Retina (tissue), 1 donor: ENCODE data around the gene GORASP1.

ENCODE experiments used
- DNase-seq: peaks from one replicate; pipeline ENCODE4 v3.0.0-alpha.2; 2016

Gene GORASP1

GRCh38 chr3:39101022-39101689, 6.3 kb downstream of the GORASP1 start:
- DNase-seq = no peak

DNA sequence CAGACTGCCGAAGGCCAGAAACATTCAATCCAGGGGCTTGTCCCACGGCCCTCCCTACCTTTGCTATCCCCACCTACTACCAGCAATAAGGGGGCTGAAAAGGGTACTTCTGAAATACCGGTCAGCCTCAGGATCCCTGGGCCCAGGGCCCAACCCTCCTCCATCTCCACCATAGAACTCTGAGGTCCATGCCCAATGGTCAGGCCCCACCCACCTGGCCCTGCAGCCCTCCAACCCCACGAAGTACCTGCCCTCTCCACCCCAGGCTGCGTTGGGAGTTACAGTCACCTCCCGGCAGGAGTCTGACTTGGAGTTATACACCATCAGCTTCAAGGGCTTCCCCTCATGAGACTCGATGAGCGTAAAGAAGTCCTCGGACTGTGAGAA, 6.9 kb downstream of the GORASP1 start:
- no peak for DNase-seq

DNA sequence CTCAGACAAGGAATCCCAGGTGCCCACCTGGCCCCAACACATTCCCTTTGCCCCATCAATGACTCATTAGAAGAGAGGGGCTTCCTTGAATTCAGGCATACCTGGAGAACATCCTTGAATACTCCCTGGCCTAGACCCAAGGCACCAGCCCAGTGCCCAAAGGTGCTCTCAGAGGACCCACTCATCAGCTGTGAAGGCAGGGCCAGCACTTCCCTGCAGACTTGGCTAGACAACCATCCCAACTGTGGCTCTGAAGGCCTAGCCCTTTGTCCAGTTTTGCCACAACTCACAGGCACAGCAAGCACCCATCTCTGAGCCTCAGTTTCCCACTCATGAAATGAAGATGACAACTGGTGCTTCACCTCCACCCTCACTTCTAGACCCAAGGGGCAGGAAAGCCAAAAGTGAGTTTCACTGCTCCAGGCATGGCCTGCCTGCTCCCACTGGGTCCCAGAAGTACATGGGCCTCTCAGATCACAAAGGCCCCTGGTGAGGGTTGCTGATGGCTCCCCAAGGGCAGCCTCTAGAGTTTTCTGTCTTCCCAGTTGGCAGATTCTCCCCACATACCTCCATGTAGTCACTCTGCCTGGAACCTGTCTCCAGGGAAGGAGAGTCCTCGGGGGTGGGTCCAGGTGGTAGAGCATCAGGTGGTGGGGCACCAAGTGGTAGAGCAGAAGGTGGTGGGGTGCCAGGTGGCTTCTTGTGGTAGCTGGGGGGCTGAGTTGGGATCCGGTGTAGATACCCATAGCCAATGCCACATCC, 7.5 kb downstream of the GORASP1 start:
- no peak for DNase-seq

DNA sequence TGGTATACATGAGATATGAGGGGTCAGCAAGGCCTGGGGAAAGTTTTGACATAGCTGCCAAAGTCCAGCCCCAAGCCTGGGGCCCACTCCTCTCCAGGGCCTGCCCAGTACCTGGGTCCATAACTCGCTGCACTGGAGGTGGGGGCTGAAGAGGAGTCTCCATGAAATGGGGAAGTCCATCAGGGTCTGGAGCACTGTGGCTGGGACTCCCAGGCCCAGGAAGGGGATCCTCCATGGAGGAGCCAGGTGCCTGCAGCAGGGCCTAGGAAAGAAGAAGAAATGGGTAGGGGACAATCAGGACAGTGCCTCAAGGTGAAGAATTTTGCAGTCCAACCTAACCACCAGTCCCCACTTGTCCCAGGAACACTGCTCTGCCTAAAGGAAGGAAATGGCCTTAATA, 8.2 kb downstream of the GORASP1 start:
- no peak for DNase-seq

DNA sequence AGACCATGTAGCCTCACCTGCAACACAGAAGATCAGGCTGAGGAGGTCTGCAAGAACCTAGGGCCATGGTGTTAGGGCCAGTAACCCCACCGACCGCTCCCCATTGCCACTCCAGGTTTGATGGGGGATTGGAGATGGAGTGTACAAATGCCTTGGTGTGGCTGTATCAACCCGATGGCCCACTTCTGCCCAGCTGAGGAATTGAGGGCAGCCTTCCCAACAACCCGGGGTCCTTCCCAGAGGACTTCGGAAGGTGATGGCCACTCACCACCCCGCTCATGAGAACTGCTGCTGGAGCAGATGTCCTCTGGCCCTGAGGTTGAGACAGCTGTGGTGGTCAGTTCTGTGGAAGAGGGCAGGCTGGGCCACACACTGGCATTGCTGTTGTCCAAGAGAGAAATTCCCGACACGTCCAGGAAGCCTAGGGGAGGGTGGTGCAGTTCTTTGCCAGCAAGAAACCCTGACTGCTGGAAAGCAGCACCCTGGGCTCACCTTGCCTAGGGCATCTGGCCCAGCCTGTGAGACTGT, 8.9 kb downstream of the GORASP1 start:
- DNase-seq = no peak

DNA sequence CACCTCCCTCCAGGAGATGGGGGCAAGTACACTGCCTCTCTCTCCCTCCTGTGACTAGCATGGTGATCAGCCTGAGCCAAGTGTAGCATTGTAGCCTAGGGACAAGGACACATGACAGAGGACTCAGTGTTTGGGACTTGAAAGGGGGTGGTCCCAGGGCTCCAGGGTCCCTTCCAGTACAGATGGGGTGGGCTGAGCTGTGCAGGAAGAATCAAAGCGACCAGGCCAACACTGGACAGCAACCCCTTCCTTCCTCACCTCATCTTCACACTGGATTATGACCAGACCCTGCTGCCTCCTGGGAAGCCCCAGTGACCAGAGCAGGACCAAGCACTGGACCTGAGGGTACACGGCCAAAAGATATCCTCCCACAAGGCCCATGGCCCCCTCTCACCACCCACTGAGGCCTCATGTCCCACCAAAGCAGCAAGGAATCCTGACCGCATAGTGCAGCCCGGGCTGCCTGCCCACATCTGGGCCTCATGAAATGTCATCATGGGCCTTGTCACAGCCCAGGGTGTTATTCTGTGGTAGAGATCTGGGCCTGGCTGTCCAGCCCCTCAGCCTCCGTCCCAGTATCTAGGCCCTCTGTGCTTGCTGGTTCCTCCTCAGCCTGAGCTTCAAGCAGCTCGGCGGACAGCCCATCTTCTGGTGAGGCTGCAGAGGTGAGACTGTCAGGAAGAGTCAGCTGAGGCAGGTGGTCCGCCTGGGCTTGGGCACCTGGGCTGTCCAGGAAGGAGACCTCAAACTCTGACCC, 9.5 kb downstream of the GORASP1 start:
- no peak for DNase-seq

GRCh38 chr3:39096775-39097174, 10.7 kb downstream of the GORASP1 start:
- no peak for DNase-seq

- DNase-seq = no peak
Observed at GRCh38 chr3:39095778-39096177, 11.6 kb downstream of the GORASP1 start.

- DNase-seq = no peak
Observed at GRCh38 chr3:39094851-39095677, 12.4 kb downstream of the GORASP1 start.

DNA sequence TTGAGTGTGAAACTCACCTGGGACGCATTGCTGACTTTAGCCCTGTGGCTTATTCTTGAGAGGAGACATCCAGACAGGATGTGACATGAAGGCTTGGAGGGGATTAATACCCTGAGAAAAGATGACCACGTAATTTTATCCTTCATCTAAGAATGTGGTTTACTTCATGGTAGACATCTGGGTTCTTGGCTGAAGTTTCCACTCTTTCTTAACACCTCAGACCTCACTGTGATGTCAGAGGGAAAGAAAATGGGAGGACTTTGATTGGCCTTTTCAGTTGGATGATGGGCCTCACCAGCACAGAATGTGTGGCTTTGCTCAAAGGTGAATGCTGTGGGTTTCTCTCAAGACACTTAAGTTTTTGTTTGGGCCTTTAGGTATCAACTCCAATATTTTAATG, 16.5 kb downstream of the GORASP1 start:
- DNase-seq = no peak

- DNase-seq = no peak
Observed at GRCh38 chr3:39088889-39089288, 18.5 kb downstream of the GORASP1 start.

DNA sequence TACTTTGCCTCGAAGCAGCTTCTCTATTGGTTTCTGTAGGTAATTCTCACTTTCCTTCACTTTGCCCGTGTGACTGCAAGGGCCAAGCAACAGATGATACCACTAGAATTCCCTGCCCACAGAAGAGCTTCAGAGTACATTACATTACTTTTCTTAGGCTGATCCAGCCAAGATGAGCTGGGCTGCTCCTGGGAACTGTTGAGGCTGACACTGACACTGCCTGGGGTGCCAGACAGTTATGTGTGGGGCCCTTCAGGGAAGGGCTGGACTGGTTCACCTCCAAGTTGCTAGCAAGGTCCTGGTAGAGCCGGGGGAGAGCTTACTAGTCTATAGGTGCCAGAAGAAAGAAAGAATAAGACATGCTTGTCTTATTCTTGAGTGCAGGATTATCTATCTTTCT, 19.0 kb downstream of the GORASP1 start:
- no peak for DNase-seq

- DNase-seq = no peak
Observed at GRCh38 chr3:39086144-39086543, 21.3 kb downstream of the GORASP1 start.

DNA sequence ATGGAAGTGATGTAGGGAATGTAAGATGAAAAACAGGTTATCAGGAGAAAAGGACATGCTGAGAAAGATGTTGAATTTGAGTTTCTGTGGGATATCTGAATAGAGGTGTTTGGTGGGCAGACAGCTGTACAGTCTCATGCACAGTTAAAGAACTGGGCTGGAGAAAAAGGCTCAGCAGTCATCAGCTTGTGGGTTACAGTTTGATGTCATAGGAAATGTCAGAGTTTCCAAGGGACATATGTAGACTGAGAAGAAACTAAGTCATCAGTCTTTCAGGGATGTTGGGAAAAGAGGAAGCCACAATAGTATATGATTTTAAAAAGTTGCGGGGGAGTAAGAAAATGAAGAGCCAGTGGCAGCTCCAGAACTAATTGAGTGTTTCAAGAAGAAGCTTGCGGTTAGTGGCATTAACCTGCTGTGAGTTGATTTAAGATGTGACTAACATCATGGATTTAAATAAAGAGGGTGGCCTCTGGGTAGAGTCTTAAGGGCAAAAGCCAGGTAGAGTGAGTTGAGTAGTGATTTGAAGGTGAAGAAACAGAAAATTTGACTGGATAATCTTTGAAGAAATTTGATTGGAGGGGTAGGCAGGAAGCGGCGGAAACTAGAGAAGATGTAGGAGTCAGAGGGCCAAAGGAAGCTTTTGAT, 24.6 kb downstream of the GORASP1 start:
- DNase-seq = no peak

GRCh38 chr3:39080026-39080425, 27.4 kb downstream of the GORASP1 start:
- DNase-seq = no peak

DNA sequence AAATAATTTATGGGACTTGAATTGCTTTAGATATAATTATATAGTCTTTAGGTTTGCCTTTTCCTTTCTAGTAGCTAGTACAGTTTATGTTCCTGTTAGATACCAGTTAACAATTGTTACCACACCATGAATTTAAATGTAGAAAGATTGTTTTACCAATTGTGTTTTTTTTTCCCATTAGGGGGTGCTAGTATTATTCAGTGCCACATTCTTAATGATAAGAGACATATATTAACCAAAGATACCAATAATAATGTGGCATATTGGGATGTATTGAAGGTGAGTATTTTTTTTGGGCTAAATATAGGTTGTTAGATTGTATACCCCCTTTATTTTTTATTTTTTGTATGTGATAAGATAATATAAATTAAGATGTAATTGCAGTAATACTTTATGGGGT, 27.9 kb downstream of the GORASP1 start:
- no peak for DNase-seq

DNA sequence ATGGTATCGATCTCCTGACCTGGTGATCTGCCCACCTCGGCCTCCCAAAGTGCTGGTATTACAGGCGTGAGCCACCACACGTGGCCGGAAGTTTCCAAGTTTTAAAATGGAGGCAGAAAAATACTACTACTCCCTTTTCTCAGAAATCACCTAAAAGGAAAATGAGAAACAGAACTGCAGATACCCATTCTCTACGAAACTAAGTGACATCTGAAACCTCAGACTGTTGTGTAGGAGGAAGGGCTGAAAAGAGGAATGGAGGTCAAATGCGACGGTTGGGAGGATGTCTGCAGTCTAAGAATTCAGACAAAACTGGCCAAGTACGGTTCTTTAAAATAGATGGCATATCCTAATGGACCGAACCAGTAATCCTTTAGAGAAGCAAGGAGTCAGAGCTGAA, 31.5 kb downstream of the GORASP1 start:
- DNase-seq = no peak

DNA sequence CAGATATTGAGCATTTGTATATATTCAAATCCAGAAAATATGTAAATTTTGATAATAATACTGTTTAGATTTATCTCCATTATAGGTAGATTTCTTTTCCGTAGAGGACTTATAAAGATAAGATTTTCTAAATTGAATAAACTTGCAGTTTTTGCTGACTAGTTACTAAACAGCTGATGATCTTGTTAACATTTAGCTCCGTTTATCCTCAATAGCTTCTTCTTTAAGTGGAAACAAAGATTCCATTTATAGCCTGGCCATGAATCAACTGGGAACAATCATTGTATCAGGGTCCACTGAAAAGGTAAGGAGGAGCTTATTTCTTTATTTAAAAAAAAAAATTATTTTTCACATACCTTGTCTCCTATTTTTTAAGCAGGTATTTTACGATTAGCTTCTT, 38.9 kb downstream of the GORASP1 start:
- no peak for DNase-seq

DNA sequence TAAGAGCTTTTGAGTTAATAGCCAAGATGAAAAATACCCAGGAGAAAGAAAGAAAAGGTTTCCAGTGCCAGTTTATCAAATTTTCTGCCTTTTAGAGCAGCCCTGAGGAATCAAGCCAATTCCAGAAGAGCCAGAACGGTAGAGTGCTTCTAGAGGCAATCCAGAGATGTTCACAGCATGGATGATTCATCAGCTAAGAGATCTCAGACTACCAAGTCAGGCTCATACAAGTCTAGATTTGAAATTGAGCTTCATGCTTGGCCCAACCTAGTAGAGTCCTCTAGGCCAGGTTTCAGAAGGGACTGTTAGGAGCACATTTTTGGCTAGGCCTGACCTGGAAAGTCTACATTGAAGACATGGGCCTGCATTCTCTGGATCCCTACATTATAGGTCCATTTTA, 40.1 kb downstream of the GORASP1 start:
- DNase-seq = no peak

DNA sequence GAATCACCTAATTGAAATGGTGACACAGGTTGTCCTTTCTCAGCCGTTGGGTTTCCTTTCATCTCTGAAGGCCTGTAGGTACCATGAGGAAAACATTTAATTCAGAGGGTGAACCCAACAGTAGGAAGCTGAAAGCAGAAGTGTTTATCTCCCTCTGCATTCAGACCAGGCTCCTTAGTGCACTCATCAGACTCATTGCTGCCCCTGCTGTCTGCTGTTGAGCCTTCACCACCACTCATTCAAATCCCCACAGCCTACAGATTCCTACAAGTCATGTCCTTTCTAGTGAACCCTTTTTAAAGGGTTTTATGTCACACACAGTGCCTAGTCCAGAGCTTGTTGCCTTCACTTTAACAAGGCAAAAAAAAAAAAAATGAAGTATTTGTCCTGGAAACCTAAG, 42.2 kb downstream of the GORASP1 start:
- DNase-seq = no peak

- no peak for DNase-seq
Observed at GRCh38 chr3:39064646-39065045, 42.8 kb downstream of the GORASP1 start.

DNA sequence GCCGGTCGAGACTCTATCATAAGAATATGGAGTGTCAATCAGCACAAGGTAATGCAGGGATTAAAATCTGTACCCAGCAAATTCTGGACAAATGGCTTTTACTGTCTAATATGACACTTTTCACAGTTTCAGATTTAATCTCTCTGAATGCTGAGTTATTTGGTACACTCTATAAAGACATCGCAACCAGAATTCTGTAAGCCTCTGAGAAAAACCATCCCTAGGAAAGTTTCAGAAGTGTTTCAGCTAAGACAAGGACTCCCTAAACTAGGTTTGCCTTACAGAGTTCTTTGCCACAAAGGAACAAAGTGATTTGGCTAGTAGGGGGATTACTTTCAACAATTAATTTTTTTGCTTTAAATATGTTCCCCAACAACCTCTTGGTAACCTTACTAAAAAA, 44.3 kb downstream of the GORASP1 start:
- DNase-seq = no peak
